ENCODE measurements around the gene ATP13A3. TPM values are rescaled to one million over a fixed set of nuclear protein-coding genes. Genes with fewer than 3 reads are reported as not detected.

The ATP13A3 gene
- total RNA-seq, 1 donor from 2014 or later, result 79.2 TPM

DNA sequence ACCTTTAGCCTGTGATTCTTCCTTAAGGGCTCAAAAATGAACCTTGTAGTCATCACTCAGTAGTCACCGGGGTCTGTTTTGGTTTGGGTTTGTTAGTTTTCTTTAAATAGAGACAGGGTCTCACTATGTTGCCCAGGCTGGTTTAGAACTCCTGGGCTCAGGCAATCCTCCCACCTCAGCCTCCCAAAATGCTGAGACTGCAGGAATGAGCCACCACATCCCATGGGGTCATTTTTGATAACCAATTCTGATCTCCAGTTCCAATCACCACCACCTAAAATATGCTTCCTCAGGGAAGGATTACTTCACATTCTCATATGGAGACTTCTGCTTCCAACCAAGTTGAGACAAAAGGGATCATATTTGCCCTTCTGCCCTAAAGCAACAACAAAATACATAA, 22.1 kb downstream of the ATP13A3 start:
- Mint-ChIP-seq H3K9me3 (ENCODE audit: unreplicated experiment) (no peaks in the 10 kb centered on the region), H3K4me1 (ENCODE audit: low read depth, unreplicated experiment) (no peaks in the 10 kb centered on the region), H3K4me3 (ENCODE audit: unreplicated experiment) (no peak overlapping the region), H3K27me3 (ENCODE audit: low read depth, unreplicated experiment) (no peaks in the 10 kb centered on the region), H3K27ac (ENCODE audit: unreplicated experiment) (no peak overlapping the region), H3K36me3 (ENCODE audit: low read depth, unreplicated experiment) (no peaks in the 10 kb centered on the region)
- no peak for FAIRE-seq
- no peaks in the 10 kb centered on the region for H3K4me1 ChIP-seq (ENCODE audit: insufficient read depth, low read length)
- peaks cover 9% of the 10 kb centered on the region for H3K36me3 ChIP-seq (ENCODE audit: insufficient read depth, low read length)
- H3K27me3 ChIP-seq (ENCODE audit: insufficient read depth, low read length), result no peaks in the 10 kb centered on the region
- H3K9ac ChIP-seq (ENCODE audit: low read length), result no peak overlapping the region
- H2AFZ ChIP-seq (ENCODE audit: low read depth, low read length), result no peak overlapping the region
- H4K20me1 ChIP-seq (ENCODE audit: insufficient read depth, low read length), result peaks cover 54% of the 10 kb centered on the region
- no peak for DNase-seq (ENCODE audit: low read depth)
- H3K4me2 ChIP-seq (ENCODE audit: low read length), result no peak overlapping the region
- H3K79me2 ChIP-seq (ENCODE audit: insufficient read depth, low read length), result peaks cover 97% of the 10 kb centered on the region
- H3K4me3 ChIP-seq (ENCODE audit: insufficient read depth, low read depth, low read length), result no peak overlapping the region
- H3K27ac ChIP-seq (ENCODE audit: low read depth, low read length), result no peak overlapping the region
- TF ChIP-seq, protein P1, sequence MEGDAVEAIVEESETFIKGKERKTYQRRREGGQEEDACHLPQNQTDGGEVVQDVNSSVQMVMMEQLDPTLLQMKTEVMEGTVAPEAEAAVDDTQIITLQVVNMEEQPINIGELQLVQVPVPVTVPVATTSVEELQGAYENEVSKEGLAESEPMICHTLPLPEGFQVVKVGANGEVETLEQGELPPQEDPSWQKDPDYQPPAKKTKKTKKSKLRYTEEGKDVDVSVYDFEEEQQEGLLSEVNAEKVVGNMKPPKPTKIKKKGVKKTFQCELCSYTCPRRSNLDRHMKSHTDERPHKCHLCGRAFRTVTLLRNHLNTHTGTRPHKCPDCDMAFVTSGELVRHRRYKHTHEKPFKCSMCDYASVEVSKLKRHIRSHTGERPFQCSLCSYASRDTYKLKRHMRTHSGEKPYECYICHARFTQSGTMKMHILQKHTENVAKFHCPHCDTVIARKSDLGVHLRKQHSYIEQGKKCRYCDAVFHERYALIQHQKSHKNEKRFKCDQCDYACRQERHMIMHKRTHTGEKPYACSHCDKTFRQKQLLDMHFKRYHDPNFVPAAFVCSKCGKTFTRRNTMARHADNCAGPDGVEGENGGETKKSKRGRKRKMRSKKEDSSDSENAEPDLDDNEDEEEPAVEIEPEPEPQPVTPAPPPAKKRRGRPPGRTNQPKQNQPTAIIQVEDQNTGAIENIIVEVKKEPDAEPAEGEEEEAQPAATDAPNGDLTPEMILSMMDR (IDR thresholded peaks at IDR 0.05; ENCODE audit: insufficient read depth, low read depth, low read length), result no peak
- TF ChIP-seq EZH2 (IDR thresholded peaks at IDR 0.05; ENCODE audit: insufficient read depth, low read length), result no peak
- no peaks in the 10 kb centered on the region for H3K9me3 ChIP-seq (ENCODE audit: insufficient read depth, low read depth, low read length)

DNA sequence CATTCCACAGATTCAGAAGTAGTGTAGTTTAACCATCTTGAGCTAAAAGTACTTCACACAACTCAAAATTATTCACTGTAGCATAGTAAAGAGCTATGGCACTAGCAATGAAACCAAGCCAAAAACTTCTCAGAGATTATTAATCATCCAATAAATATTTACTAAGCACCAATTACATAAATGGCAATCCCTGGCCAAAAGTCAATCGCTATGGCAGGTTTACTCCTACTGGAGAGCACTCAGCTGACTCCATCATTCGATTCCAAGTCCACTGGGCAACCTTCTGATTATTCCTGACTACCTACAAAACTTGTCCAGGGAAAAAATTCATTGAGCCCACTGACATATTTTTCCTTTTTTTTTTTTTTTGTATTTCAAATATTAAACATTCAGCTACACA, 23.9 kb downstream of the ATP13A3 start:
- H3K79me2 ChIP-seq (ENCODE audit: insufficient read depth, low read length), result peaks cover 85% of the 10 kb centered on the region

DNA sequence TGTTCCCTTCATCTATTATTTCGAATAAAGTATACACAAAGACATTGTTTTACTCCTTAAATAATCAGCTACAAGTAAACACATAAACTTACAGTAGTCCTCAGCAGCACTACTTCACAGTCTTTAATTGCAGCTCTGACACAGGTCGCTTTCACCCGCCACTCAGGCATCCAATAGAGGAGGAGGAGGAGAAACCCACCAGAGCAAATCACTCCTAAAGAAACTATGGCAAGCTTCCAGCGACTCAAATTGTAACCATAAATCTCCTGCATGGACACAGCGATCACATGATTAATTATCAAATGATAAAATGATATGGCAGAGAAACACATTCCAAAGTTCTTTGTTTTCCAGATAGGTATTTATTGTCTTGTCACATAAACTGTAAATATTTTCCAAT, 26.2 kb downstream of the ATP13A3 start:
- no peaks in the 10 kb centered on the region for H3K9me3 Mint-ChIP-seq (ENCODE audit: unreplicated experiment)
- Histone ChIP-seq H3K27ac (ENCODE audit: low read depth, low read length) (no peak overlapping the region), H3K9ac (ENCODE audit: low read length) (no peak overlapping the region), H3K9me3 (ENCODE audit: insufficient read depth, low read depth, low read length) (no peaks in the 10 kb centered on the region), H2AFZ (ENCODE audit: low read depth, low read length) (no peak overlapping the region), H3K27me3 (ENCODE audit: insufficient read depth, low read length) (no peaks in the 10 kb centered on the region), H3K4me3 (ENCODE audit: insufficient read depth, low read depth, low read length) (no peak overlapping the region), H4K20me1 (ENCODE audit: insufficient read depth, low read length) (peaks cover 43% of the 10 kb centered on the region), H3K4me1 (ENCODE audit: insufficient read depth, low read length) (no peaks in the 10 kb centered on the region), H3K36me3 (ENCODE audit: insufficient read depth, low read length) (peaks cover 20% of the 10 kb centered on the region), H3K79me2 (ENCODE audit: insufficient read depth, low read length) (peaks cover 64% of the 10 kb centered on the region), H3K4me2 (ENCODE audit: low read length) (no peak overlapping the region)
- no peaks in the 10 kb centered on the region for H3K27me3 Mint-ChIP-seq (ENCODE audit: low read depth, unreplicated experiment)
- TF ChIP-seq, protein P1 (IDR thresholded peaks at IDR 0.05; ENCODE audit: insufficient read depth, low read depth, low read length), result no peak
- TF ChIP-seq EZH2 (IDR thresholded peaks at IDR 0.05; ENCODE audit: insufficient read depth, low read length), result no peak
- no peaks in the 10 kb centered on the region for H3K4me1 Mint-ChIP-seq (ENCODE audit: low read depth, unreplicated experiment)
- no peak for FAIRE-seq
- H3K27ac Mint-ChIP-seq (ENCODE audit: unreplicated experiment), result no peak overlapping the region
- no peak overlapping the region for H3K4me3 Mint-ChIP-seq (ENCODE audit: unreplicated experiment)
- peaks cover 3% of the 10 kb centered on the region for H3K36me3 Mint-ChIP-seq (ENCODE audit: low read depth, unreplicated experiment)
- DNase-seq (ENCODE audit: low read depth), result no peak

More for the DNA sequence above, 23.9 kb downstream of the ATP13A3 start:
- H3K4me1 ChIP-seq (ENCODE audit: insufficient read depth, low read length), result no peaks in the 10 kb centered on the region
- no peak overlapping the region for H2AFZ ChIP-seq (ENCODE audit: low read depth, low read length)
- no peak overlapping the region for H3K4me3 ChIP-seq (ENCODE audit: insufficient read depth, low read depth, low read length)
- peaks cover 44% of the 10 kb centered on the region for H4K20me1 ChIP-seq (ENCODE audit: insufficient read depth, low read length)
- no peak overlapping the region for H3K4me2 ChIP-seq (ENCODE audit: low read length)
- no peak for FAIRE-seq
- no peaks in the 10 kb centered on the region for H3K9me3 ChIP-seq (ENCODE audit: insufficient read depth, low read depth, low read length)
- Mint-ChIP-seq H3K27ac (ENCODE audit: unreplicated experiment) (no peak overlapping the region), H3K9me3 (ENCODE audit: unreplicated experiment) (no peaks in the 10 kb centered on the region), H3K36me3 (ENCODE audit: low read depth, unreplicated experiment) (no peaks in the 10 kb centered on the region), H3K27me3 (ENCODE audit: low read depth, unreplicated experiment) (no peaks in the 10 kb centered on the region), H3K4me1 (ENCODE audit: low read depth, unreplicated experiment) (no peaks in the 10 kb centered on the region), H3K4me3 (ENCODE audit: unreplicated experiment) (no peak overlapping the region)
- no peak overlapping the region for H3K27ac ChIP-seq (ENCODE audit: low read depth, low read length)
- no peak overlapping the region for H3K9ac ChIP-seq (ENCODE audit: low read length)
- H3K36me3 ChIP-seq (ENCODE audit: insufficient read depth, low read length), result peaks cover 14% of the 10 kb centered on the region
- TF ChIP-seq EZH2 (IDR thresholded peaks at IDR 0.05; ENCODE audit: insufficient read depth, low read length), result no peak
- TF ChIP-seq, protein P1 (IDR thresholded peaks at IDR 0.05; ENCODE audit: insufficient read depth, low read depth, low read length), result no peak
- H3K27me3 ChIP-seq (ENCODE audit: insufficient read depth, low read length), result no peaks in the 10 kb centered on the region
- no peak for DNase-seq (ENCODE audit: low read depth)
